ENCODE results near the gene PSMD5.
A peak's percentile ranks its signal among the peaks of the same experiment; 100 is the strongest.
"Not testable (repeated sequence)": the region's sequence is repeated elsewhere in the genome, so short reads cannot be mapped to it uniquely, and the experiment has no call there.

Gene PSMD5

DNA sequence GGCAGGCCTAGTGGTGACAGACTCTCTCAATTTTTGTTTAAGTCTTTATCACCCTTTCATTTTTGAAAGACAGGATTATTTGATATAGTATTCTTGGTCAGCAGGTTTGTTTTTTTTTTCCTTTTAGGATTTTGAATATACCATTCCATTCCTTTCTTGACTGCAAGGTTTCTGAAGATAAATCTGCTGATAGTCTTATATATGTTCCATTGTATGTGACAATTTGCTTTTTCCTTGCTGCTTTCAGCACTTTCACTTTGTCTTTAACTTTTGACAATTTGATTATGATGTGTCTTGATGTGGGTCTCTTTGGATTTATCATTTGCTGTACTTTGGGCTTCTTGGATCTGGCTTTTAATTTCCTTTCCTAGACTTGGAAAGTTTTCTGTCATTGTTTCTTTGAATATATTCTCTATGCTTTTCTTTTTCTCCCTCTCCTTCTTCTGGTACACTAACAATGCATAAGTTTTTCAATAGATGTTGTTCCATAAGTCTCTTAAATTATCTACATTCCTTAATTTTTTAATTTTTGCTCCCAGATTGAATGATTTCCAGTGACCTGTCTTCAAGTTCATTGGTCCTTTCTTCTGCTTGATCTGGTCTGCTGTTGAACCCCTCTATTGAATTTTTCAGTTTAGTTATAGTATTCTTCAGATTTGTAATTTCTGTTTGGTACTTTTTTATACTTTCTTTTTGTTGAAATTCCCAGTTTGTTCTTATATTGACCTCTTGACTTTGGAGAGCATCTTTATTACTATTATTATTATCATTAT lies 34.9 kb downstream of the PSMD5 start:
- DNase-seq (ENCODE audit: low read depth) = no peak

DNA sequence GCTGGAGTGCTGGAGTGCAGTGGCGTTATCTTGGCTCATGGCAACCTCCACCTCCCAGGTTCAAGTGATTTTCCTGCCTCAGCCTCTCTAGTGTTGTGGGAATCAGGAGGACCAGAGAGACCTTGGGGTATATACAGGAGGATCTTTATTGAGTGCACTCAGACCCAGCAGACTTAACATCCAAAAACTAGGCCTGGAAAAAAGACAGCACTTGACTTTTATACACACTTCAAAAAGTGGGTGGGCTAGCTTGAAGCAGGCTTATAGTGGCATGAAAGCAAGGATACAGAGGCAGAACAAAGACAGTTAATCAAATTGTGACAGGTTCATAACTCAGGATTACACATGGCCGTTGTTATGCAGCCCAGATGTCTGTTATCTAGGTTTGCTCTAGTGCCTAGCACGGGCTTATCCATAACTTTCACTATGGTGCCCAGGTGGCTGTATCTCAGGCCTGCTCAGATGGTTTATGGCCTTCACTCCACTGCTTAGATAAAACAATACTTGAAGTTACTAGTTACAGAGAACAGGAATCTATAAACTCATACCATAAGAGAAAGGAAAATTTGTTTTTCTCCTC lies 37.8 kb downstream of the PSMD5 start:
- DNase-seq (ENCODE audit: low read depth) = not testable (repeated sequence)

DNA sequence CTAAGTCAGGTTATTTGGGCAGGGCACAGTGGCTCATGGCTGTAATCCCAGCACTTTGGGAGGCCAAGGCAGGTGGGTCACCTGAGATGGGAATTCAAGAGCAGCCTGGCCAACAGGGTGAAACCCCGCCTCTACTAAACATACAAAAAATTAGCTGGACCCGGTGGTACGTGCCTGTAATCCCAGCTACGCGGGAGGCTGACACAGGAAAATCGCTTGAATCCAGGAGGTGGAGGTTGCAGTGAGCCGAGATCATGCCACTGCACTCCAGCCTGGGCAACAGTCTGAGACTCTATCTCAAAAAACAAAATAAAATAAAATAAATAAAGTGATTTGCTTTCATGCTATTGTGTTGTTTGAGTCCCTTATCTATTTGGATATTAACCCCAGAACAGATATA lies 41.3 kb downstream of the PSMD5 start:
- DNase-seq (ENCODE audit: low read depth) = no peak

DNA sequence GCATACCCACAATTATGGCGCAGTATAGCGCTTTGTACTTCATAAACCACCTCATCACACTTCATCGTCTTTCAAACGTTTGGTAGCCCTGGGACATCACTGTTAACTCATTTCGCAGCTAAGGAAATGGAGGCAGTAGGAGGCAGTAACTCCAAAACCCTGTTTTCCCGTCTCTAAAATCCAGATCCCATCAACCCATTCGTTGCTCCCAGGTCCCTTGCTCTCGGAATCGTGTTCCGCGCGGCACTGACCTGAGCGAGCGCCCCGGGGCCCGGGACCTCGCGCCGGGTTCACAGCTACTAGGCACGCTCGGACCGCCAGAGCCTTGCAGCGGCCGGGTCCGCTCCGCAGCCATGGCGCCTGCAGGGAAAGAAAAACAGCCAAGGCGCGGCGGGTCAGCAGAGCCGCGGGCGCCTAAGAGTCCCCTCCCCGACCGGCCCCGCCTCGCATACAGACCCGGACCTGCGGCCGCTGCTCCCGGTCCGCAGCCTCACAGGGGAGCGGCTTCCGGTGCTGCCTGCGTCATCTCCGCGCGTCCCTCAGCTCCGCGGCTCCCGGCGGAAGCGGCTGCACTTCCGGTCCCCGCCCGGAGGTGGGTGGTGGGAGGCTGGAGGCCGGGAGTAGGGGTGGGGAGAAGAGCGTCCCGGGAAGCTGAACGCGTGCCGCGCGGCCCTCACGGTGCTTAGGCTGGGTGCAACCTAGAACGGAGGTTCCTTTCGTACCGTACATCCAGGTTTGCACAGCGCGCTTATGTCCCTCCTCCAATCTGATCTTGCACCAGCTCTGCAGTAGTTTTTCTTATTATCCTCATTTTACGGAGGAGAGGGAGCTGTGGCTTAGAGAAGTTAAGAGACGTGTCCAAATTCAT lies 49.6 kb downstream of the PSMD5 start, which contains the start of gene FBXW2:
Gene FBXW2, minus strand, starts transcription at position 519 of the 868 bp plus-strand sequence. CDS start 5,158 bp downstream, outside the sequence.
- peak; percentile 65 for DNase-seq (ENCODE audit: low read depth)

DNA sequence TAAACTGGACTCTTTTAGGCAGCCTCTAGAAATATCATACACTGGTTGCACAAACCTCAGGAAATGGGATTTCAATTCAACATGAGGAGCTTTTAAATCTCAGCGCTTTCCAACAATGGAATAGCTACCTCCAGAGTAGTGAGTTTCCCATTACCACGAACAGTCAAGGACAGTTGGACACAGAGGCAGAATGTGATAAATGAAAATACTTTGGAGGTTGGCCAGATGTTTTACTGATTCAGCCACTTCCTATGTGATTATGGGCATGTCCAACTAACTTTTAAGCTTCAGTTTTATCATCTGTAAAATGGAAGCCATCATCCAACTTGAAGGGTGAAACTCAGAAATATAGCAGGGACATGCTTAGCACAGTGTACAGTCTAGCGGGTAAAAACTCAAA lies 51.6 kb downstream of the PSMD5 start:
- DNase-seq (ENCODE audit: low read depth) = no peak

DNA sequence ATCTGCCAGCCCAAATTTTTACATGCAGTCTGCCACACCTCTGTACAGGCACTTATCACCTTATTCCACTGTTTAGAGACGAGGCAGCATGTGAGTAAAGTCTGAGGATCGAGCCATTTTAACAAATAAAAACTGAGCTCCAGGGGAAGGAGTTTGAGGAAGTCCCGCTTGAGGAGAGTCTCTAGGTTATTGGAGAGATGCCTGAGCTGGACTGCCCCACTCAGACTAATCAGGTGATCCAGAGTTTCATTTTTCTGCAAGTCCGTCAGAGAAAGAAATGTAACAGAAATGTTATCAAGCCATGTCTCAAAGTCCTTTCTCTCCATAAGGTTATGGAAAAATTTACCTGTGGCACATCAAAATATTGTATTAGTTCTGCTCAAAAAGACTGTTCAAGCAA lies 54.8 kb downstream of the PSMD5 start:
- no peak for DNase-seq (ENCODE audit: low read depth)

DNA sequence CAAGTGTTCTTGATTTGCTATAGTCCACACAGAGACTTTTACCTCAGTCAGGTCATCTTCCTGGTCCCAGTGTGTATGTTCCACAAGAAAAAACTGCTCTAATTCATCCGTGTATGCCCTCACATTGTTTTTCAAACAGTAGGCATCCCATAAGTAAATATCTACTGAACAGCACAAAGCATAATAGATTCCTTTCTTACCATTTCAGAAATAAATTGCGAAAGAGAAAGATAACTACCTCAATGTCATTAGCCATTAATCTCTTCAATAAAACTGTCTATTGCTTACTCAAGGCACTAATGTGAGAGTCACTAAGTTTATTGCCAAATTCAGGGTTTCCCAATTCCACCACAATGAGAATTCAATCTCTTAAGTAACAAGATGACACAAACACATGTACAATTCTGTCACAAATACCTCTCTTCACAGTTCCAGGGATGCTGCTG lies 59.1 kb downstream of the PSMD5 start:
- peak; percentile 79 for DNase-seq (ENCODE audit: low read depth)

DNA sequence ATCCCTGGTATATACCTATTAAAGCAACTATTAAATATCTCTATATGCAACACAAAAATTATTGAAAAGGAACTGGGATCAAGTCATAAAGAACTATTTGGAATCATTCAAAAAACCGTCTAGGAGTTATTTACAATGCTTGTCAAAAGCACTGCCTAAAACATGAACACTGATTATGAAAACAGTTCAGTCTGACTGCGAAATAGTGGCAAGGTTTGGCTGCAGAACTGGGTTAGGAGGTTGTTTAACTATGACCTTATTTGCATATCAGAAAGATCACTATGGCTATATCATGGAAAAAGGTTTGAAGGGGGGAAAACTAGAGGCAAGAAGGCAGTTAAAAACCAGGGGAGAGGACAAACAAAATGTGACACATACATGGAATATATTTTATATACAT lies 61.5 kb downstream of the PSMD5 start:
- no peak for DNase-seq (ENCODE audit: low read depth)

DNA sequence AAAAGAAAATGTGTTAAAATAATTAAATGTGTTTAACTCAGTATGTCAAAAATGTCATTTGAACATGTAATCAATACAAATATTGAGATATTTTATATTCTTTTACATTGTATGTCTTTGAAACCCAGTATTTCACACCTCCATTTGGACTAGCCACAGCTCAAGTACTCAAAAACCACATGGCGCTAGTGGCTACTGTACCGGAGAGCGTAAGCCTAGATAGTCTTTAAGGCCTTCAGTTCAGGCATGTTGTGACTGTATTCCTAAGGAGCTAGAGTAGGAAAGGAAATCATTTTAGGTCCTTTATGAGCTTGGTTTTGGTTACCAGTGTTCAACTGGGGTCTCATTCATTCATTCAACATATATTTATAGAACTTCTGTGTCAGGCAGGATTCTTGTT lies 62.4 kb downstream of the PSMD5 start:
- no peak for DNase-seq (ENCODE audit: low read depth)

DNA sequence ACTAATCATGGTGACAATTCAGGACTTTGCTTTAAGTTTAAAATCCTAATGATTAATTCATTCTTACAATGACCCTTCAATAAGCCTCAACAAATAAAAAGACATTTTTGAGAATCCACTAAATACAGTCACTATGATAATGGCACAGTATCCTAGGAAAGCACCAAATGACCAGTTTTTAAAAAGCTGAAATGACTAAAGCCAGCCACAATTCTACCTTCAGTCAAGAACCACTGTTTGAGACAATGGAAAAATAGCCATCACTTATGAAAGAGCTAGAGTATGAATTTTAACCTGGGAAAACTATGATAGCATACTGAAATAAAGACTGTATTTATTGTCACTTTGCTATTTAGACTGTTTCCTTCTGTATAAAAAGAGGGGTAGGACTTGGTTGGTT lies 63.5 kb downstream of the PSMD5 start:
- DNase-seq (ENCODE audit: low read depth) = no peak

DNA sequence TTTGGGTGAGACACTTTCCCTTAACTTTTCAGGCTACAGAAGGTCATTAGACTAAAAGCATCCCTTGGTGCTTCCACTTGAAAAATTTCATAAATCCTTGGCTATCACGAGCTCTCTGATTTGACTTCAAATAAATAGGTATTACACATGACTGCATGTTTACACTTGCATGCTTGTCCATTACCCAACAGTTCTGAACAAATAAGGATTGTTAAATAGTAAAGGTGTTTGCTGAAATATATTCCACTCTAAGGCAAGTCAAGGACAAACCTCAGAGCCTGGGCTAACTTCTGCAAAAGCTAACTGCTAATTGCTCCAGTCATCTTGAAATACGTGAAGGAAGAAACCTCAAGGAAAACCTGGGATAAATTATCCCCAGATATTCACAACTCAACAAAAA lies 64.0 kb downstream of the PSMD5 start:
- no peak for DNase-seq (ENCODE audit: low read depth)

DNA sequence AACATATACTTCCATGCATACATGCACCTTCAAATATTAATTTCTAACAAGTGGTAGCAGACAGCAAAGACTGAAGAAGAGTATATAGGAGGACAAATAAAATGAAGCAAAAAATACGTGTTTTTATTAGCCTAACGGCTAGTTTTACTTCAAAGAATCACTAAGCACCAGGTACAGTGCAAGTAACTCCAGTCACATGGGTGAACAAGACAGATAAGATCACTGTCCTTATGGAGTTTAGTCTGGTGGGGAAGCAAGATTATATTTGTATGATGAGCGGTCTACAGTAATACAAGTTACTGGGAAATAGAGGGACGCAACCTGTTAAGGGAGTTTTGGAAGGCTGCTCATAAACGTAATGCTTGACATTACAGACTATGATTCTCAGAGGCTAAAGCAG lies 65.5 kb downstream of the PSMD5 start:
- no peak for DNase-seq (ENCODE audit: low read depth)

DNA sequence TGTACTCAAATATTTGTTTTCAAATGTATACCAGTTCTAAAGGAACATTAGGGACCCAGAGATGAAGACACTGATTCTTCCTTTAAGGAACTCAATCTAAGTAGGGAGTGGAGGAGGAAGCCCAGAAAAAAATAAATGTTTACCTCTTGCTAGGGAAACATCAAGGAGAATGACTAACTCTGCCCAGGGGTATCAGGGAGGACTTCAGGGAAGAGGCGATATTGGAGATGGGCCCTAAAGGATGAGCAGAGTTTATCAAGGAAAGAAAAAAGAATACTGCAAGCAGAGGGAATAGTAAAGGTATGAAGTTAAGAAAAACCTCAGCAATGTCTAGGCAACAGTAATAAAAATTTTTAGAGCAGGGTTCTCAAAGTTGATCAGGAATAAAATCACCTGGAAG lies 65.9 kb downstream of the PSMD5 start:
- DNase-seq (ENCODE audit: low read depth) = no peak

DNA sequence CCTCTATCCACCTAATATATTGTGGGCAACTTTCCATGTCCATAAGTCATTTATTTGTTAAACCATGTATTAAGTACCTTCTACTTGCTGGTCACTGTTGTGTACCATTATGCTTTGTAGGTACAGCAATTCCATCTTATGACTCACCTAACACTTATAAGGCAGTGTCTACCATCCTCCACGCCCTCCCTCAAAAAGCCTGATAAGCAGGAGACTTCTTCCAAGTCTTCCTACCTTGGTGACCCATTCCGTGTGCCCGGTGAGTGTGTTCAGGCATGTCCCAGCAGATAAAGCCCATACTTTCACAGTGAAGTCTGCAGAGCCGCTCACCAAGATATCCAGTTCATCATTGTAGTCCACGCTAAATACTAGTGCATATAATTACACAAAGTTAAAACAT lies 66.9 kb downstream of the PSMD5 start:
- no peak for DNase-seq (ENCODE audit: low read depth)

DNA sequence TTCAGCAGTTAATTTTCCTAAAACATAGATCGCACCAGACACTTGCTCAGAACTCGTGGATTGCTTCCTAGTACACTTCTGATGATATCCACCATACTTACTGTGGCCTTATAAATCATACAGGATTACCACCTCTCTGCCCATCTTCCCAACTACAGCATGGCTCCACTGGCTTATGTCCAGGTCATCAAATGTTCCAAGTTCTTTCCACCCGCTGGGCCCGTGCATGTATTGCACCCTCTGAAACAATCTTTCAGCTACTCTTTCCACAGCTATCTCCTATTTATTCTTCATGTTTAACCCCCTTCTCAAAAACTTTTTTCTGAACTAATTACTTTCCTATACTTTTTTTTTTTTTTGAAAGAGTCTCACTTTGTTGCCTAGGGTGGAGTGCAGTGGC lies 68.0 kb downstream of the PSMD5 start:
- DNase-seq (ENCODE audit: low read depth) = no peak

DNA sequence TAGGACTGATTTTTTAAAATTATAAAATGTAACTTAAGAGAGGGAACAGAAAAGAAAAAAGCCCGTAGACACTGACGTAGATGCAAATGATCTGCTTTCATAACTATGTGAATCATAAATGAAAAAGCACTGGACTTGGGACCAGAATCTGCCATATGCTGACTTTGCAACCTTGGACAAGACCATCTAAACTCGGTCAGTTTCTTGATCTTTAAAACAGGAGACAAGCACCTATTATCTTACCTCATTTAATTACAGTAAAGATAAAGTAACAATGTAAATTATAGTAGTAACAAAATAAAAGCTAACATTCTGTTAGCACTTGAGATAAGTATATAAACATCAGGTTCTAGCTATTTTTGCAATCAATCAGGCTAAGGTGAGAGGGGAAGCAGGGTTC lies 69.5 kb downstream of the PSMD5 start:
- no peak for DNase-seq (ENCODE audit: low read depth)

DNA sequence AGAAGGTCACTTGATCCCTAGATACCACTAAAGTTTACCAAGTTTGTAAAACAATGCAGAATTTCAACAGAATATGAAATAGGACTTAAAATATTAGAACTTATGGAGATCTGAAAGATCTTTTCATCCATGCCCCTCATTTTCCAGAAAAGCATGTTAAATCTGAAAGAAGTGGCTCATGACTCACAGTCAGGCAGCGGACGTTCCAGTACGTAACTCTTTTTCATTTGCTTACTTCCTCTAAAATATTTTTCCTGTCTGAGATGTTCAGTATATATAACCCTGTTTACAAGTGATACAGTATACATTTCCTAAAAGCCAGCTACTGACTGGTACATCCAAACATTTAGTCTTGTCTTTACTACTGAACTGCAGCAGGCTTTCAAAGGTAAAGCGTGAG lies 71.8 kb downstream of the PSMD5 start:
- DNase-seq (ENCODE audit: low read depth) = no peak

DNA sequence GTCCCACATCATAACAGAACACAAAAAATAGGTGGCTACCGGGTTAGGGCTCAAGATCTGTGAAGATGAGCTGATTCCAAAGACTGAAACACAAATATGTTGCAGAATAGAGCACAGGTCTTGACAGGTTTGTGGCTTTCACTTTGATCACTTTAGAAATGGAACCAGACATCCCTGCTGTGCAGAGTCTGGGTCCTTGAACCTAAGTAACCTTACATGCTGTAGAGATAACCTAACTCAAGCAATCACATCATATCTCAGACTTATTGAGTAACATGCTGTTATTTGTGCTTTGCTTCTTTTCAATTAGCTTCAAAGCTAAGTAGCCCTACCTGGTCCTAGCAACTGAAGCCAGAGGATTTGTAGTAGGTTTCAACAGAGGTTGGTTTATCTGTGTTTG lies 73.8 kb downstream of the PSMD5 start:
- DNase-seq (ENCODE audit: low read depth) = no peak

DNA sequence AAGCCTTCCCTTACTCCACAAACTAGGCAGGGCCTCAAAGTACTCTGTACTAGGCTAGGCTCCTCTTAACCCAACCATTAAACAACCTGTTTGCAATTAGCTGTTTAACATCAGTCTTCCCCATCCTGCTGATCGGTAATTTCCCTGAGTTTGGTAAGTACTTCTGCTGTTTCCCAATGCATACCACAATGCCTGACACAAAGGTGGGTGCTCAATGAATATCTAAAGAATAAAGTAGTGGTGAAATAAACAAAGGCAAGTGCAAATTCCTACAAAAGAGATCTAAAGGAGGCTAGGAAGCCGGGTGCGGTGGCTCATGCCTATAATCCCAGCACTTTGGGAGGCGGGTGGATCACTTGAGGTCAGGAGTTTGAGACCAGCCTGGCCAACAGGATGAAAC lies 74.5 kb downstream of the PSMD5 start:
- no peak for DNase-seq (ENCODE audit: low read depth)

DNA sequence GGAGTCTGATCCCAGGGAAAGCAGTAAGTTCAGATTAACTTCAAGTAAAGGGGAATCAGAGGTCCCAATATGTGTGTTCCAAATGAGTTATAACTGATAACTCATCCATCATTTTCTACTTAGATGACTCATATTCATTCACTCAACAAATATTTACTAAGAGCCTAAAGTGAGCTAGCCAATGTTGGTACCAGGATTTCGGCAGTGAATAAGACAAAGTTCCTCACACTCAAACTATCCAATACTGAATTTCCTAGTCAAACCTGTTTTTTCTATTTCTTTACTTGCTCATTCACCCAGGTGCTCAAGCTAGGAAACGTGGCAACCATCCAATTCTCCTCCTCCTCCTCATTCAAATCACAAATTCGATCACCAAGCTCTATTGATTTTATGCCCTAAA lies 75.3 kb downstream of the PSMD5 start:
- DNase-seq (ENCODE audit: low read depth) = no peak

Data from GM04504 (cell line).